H1 (cell line): ENCODE results near the gene FAM120B. TPM values are rescaled to one million over a fixed set of nuclear protein-coding genes. Genes with fewer than 3 reads are reported as not detected.

ENCODE experiments used
- CTCF ChIA-PET: fragments of 300-600 bp; sonication (Branson Sonifier 250); formaldehyde crosslinking; loops from one replicate; lab custom pipeline; 2021; ENCODE audit not compliant: partially characterized antibody; lab: Charles Lee
- POLR2A ChIA-PET: fragments of 300-600 bp; sonication (Branson Sonifier 250); formaldehyde crosslinking; loops from one replicate; lab custom pipeline; 2021; ENCODE audit warnings: inconsistent platforms; ENCODE audit not compliant: partially characterized antibody; lab: Charles Lee
- DNase-seq, 2 experiments: peaks; one replicate each; pipeline versions ENCODE4 v3.0.0 to v3.0.0-alpha.2; 2010 to 2022; ENCODE audit warnings: low spot score in 2 of 2, low read depth in 1 of 2, mixed read lengths in 1 of 2
- FAIRE-seq: peaks from 2 replicates; lab custom pipeline; 2011; peaks lifted over from hg19 to GRCh38; lab: Jason Lieb, UNC
- H2AFZ ChIP-seq: 2 replicates; pipeline ENCODE4 v1.8.1; 2012; ENCODE audit warnings: low read length, inconsistent platforms
- H2AK5ac ChIP-seq: 2 replicates; pipeline ENCODE4 v1.6.1; 2013; ENCODE audit warnings: low read depth, low read length
- H2BK120ac ChIP-seq: replicated peaks from 2 replicates; pipeline ENCODE3; 2013; ENCODE audit warnings: low read depth, low read length, inconsistent platforms
- H2BK12ac ChIP-seq: 2 replicates; pipeline ENCODE4 v1.6.1; 2013; ENCODE audit warnings: low read depth, low read length
- H2BK15ac ChIP-seq: 2 replicates; pipeline ENCODE4 v1.6.1; 2013; ENCODE audit warnings: low read length
- H2BK20ac ChIP-seq: 2 replicates; pipeline ENCODE4 v1.6.1; 2013; ENCODE audit warnings: low read length
- H2BK5ac ChIP-seq: 2 replicates; pipeline ENCODE4 v1.6.1; 2013; ENCODE audit warnings: low read depth, low read length
- H3K14ac ChIP-seq: 2 replicates; pipeline ENCODE4 v1.6.1; 2013; ENCODE audit warnings: inconsistent platforms; ENCODE audit not compliant: insufficient read length
- H3K18ac ChIP-seq: 2 replicates; pipeline ENCODE4 v1.6.1; 2013; ENCODE audit warnings: low read length; ENCODE audit errors: extremely low read depth
- H3K23ac ChIP-seq: 2 replicates; pipeline ENCODE4 v1.6.1; 2013; ENCODE audit warnings: inconsistent platforms; ENCODE audit not compliant: insufficient read length
- H3K23me2 ChIP-seq: 2 replicates; pipeline ENCODE4 v1.6.1; 2013; ENCODE audit warnings: low read depth, low read length
- H3K27ac ChIP-seq: 2 replicates; pipeline ENCODE4 v1.6.1; 2011; ENCODE audit warnings: low read depth, low read length, inconsistent platforms
- H3K27me3 ChIP-seq, 4 experiments: replicated peaks in 1 of 4; 1 replicate in 1 of 4; 2 replicates in 3 of 4; pipeline versions ENCODE4 v1.6.1 to v1.8.1; 2011 to 2013; ENCODE audit warnings: low read length in 3 of 4, mild to moderate bottlenecking in 3 of 4, inconsistent platforms in 2 of 4, mixed read lengths in 2 of 4, moderate library complexity in 1 of 4; ENCODE audit not compliant: control insufficient read depth in 3 of 4, insufficient read depth in 3 of 4; ENCODE audit errors: extremely low read depth in 1 of 4
- H3K36me3 ChIP-seq, 4 experiments: 2 replicates each; pipeline versions ENCODE4 v1.6.1 to v1.8.1; 2011 to 2013; ENCODE audit warnings: mild to moderate bottlenecking in 4 of 4, low read length in 3 of 4, moderate library complexity in 2 of 4, control low read depth in 1 of 4, inconsistent platforms in 1 of 4; ENCODE audit not compliant: insufficient read depth in 4 of 4, control insufficient read depth in 2 of 4
- H3K4ac ChIP-seq: replicated peaks from 2 replicates; pipeline ENCODE3; 2013; ENCODE audit warnings: low read length, low read depth, mixed read lengths, inconsistent platforms; ENCODE audit not compliant: insufficient read length
- H3K4me1 ChIP-seq, 4 experiments: replicated peaks in 1 of 4; 1 replicate in 1 of 4; 2 replicates in 3 of 4; pipeline versions ENCODE4 v1.6.1 to v1.8.1; 2011 to 2013; ENCODE audit warnings: low read length in 3 of 4, inconsistent platforms in 2 of 4, mixed read lengths in 1 of 4; ENCODE audit not compliant: insufficient read depth in 4 of 4, control insufficient read depth in 3 of 4
- H3K4me2 ChIP-seq, 2 experiments: 2 replicates each; pipeline versions ENCODE4 v1.6.1 to v1.8.1; 2011 to 2013; ENCODE audit warnings: low read depth in 2 of 2, low read length in 2 of 2, control low read depth in 1 of 2, inconsistent platforms in 1 of 2, mild to moderate bottlenecking in 1 of 2; ENCODE audit not compliant: insufficient read depth in 1 of 2
- H3K4me3 ChIP-seq, 4 experiments: fragments of 200-600, 300-600 bp in 1 of 4; sonication (generic), shearing (Covaris generic), sonication (Bioruptor Twin) in 1 of 4; 2 replicates each; pipeline versions ENCODE4 v1.5.1 to v1.8.1; 2011 to 2016; ENCODE audit warnings: low read length in 4 of 4, low read depth in 3 of 4, control low read depth in 2 of 4, inconsistent platforms in 2 of 4, mild to moderate bottlenecking in 2 of 4, mixed read lengths in 1 of 4, moderate library complexity in 1 of 4; ENCODE audit not compliant: insufficient read depth in 2 of 4; ENCODE audit errors: extremely low read depth in 1 of 4
- H3K56ac ChIP-seq: replicated peaks from 2 replicates; pipeline ENCODE3; 2013; ENCODE audit warnings: low read depth, mild to moderate bottlenecking, mixed read lengths, low read length, inconsistent platforms; ENCODE audit not compliant: insufficient read length
- H3K79me1 ChIP-seq: 2 replicates; pipeline ENCODE4 v1.6.1; 2013; ENCODE audit warnings: low read depth, low read length, control low read depth
- H3K79me2 ChIP-seq, 2 experiments: 2 replicates each; pipeline versions ENCODE4 v1.6.1 to v1.8.1; 2012 to 2013; ENCODE audit warnings: low read length in 2 of 2, mild to moderate bottlenecking in 2 of 2, inconsistent platforms in 1 of 2; ENCODE audit not compliant: insufficient read depth in 2 of 2, control insufficient read depth in 1 of 2
- H3K9ac ChIP-seq, 4 experiments: replicated peaks in 1 of 4; 1 replicate in 1 of 4; 2 replicates in 3 of 4; pipeline versions ENCODE4 v1.6.1 to v1.8.1; 2011 to 2013; ENCODE audit warnings: low read depth in 3 of 4, low read length in 3 of 4, control low read depth in 2 of 4, mild to moderate bottlenecking in 2 of 4, moderate library complexity in 2 of 4, inconsistent platforms in 1 of 4; ENCODE audit errors: extremely low read depth in 1 of 4
- H3K9me3 ChIP-seq, 2 experiments: 2 replicates each; pipeline versions ENCODE4 v1.6.1 to v1.8.1; 2012 to 2013; ENCODE audit warnings: mild to moderate bottlenecking in 2 of 2, moderate library complexity in 2 of 2, control low read depth in 1 of 2, inconsistent platforms in 1 of 2, low read depth in 1 of 2, low read length in 1 of 2, mixed read lengths in 1 of 2; ENCODE audit not compliant: insufficient read depth in 2 of 2
- H4K20me1 ChIP-seq, 2 experiments: replicated peaks in 1 of 2; 2 replicates each; pipeline versions ENCODE3 to v1.8.1; 2011 to 2013; ENCODE audit warnings: inconsistent platforms in 2 of 2, low read length in 2 of 2, mild to moderate bottlenecking in 1 of 2; ENCODE audit not compliant: insufficient read depth in 2 of 2, control insufficient read depth in 1 of 2
- H4K5ac ChIP-seq: 2 replicates; pipeline ENCODE4 v1.6.1; 2013; ENCODE audit warnings: low read length, low read depth, mixed read lengths, inconsistent platforms; ENCODE audit not compliant: insufficient read length
- H4K8ac ChIP-seq: 2 replicates; pipeline ENCODE4 v1.8.0; 2013; ENCODE audit warnings: mild to moderate bottlenecking, moderate library complexity, low read length, inconsistent platforms; ENCODE audit not compliant: insufficient read depth; ENCODE audit errors: extremely low read depth
- H4K91ac ChIP-seq: replicated peaks from 2 replicates; pipeline ENCODE3; 2013; ENCODE audit warnings: low read length, mixed read lengths, inconsistent platforms; ENCODE audit not compliant: insufficient read length
- EGR1 ChIP-seq: IDR thresholded peaks from 2 replicates; pipeline ENCODE4 v1.6.1; 2011; ENCODE audit warnings: low read depth, low read length, borderline replicate concordance
- KDM4A ChIP-seq: IDR thresholded peaks from one replicate; pipeline ENCODE4 v1.7.1; 2012; ENCODE audit warnings: low read depth, mild to moderate bottlenecking, moderate library complexity, low read length, inconsistent platforms; ENCODE audit not compliant: severe bottlenecking
- MAX ChIP-seq: IDR thresholded peaks from 2 replicates; pipeline ENCODE4 v1.6.1; 2012; ENCODE audit warnings: inconsistent platforms
- RFX5 ChIP-seq: IDR thresholded peaks from 2 replicates; pipeline ENCODE4 v1.6.1; 2011; ENCODE audit warnings: low read depth, low read length, improper control_type of control experiment, borderline replicate concordance
- SIRT6 ChIP-seq: IDR thresholded peaks from one replicate; pipeline ENCODE4 v1.7.1; 2012; ENCODE audit warnings: low read length, inconsistent platforms
- SIX5 ChIP-seq: IDR thresholded peaks from 2 replicates; pipeline ENCODE4 v1.6.1; 2011; ENCODE audit warnings: mild to moderate bottlenecking, low read depth, low read length
- TEAD4 ChIP-seq: IDR thresholded peaks from 2 replicates; pipeline ENCODE4 v1.6.1; 2012; ENCODE audit warnings: low read depth, low read length, inconsistent platforms, mixed read lengths
- WGBS, 2 experiments: shearing (Covaris generic) in 1 of 2; methylation state at CpG; one replicate each; pipeline versions ENCODE4 v1.1.6 to v1.1.7; 2013 to 2015; ENCODE audit warnings: low lambda C conversion rate in 2 of 2, mixed read lengths in 2 of 2, inconsistent platforms in 1 of 2, low coverage in 1 of 2, missing lambda C conversion rate in 1 of 2; ENCODE audit not compliant: insufficient replicate concordance in 2 of 2, insufficient coverage in 1 of 2, insufficient read length in 1 of 2; ENCODE audit errors: extremely low coverage in 1 of 2, missing lambda C conversion rate in 1 of 2; 5-methylcytosine and 5-hydroxymethylcytosine counted together
- polyA plus RNA-seq, 7 experiments: library from polyadenylated mRNA; depleted of rRNA in 3 of 7; stranded (reverse) in 5 of 7; unstranded in 2 of 7; fragments of >200 nt in 5 of 7; fragments of 200-250 nt in 2 of 7; gene quantifications; 1 replicate in 5 of 7; 2 replicates in 1 of 7; 4 replicates in 1 of 7; pipeline versions ENCODE4 v1.2.1 to v1.2.3, GENCODE V29; 2011 to 2013; ENCODE audit warnings: missing spikeins in 2 of 7, mixed read lengths in 2 of 7
- total RNA-seq: library from RNA; stranded (reverse); fragmentation: NEBNext Ultra II Directional; extraction: Animal tissue kit (Norgen Biotek cat#: 25700); gene quantifications from 2 replicates; pipeline ENCODE4 v1.2.1, GENCODE V29; 2021

Gene FAM120B
- total and polyA plus RNA-seq, 2 of the 8 experiments (the other 6 are each of a cell fraction or from before 2014, with no cell fraction given) = 5.1 to 12.5 TPM

- ChIA-PET CTCF (interaction anchor here (1.0 to 1.9 kb wide), 2 partner anchors 31 to 113 kb away, joined by 3 to 5 read pairs; no protein-coding TSS in a partner anchor), POLR2A (no interaction called here)
- Histone ChIP-seq H3K9ac (no peak overlapping the region), H2AFZ (no peak overlapping the region), H3K56ac (no peak overlapping the region), H4K91ac (no peak overlapping the region), H3K36me3 (peaks cover 0 to 10% (median 0%) of the 10 kb centered on the region in 4 experiments; a peak in 3 of 8 replicates), H3K23me2 (no peaks in the 10 kb centered on the region), H3K4ac (no peak overlapping the region), H3K27me3 (no peaks in the 10 kb centered on the region), H3K27ac (no peak overlapping the region), H3K79me2 (no peaks in the 10 kb centered on the region), H2BK120ac (no peak overlapping the region), H2BK20ac (no peak overlapping the region), H3K9me3 (no peaks in the 10 kb centered on the region), H3K23ac (no peak overlapping the region), H2BK15ac (no peak overlapping the region), H3K18ac (no peak overlapping the region), H3K4me3 (no peak overlapping the region), H3K79me1 (no peaks in the 10 kb centered on the region), H4K20me1 (no peaks in the 10 kb centered on the region), H4K8ac (no peak overlapping the region), H3K4me1 (peaks cover 8 to 19% (median 11%) of the 10 kb centered on the region in 4 experiments), H2AK5ac (no peak overlapping the region), H3K14ac (no peak overlapping the region), H4K5ac (no peak overlapping the region), H2BK5ac (no peak overlapping the region), H2BK12ac (no peak overlapping the region), H3K4me2 (no peak overlapping the region)
- no peak for DNase-seq
- 91% methylated on average over 6 of the region's 6 CpGs; no CpG with 5 or more reads in 1 of the 2 experiments for WGBS, 2 experiments
- no peak for TF ChIP-seq MAX
- TF ChIP-seq RFX5 = no peak
- no peak for TF ChIP-seq TEAD4
- no peak for TF ChIP-seq KDM4A
- no peak for TF ChIP-seq EGR1
- no peak for TF ChIP-seq SIX5
- no peak for TF ChIP-seq SIRT6
- FAIRE-seq = no peak
Observed at GRCh38 chr6:170404697-170405096, 98.1 kb downstream of the FAM120B start.
